ENCODE results near the gene RRAGD. TPM values are rescaled to one million over a fixed set of nuclear protein-coding genes. Genes with fewer than 3 reads are reported as not detected.

The RRAGD gene
- total RNA-seq, 1 donor from 2014 or later, result 9.8 TPM

DNA sequence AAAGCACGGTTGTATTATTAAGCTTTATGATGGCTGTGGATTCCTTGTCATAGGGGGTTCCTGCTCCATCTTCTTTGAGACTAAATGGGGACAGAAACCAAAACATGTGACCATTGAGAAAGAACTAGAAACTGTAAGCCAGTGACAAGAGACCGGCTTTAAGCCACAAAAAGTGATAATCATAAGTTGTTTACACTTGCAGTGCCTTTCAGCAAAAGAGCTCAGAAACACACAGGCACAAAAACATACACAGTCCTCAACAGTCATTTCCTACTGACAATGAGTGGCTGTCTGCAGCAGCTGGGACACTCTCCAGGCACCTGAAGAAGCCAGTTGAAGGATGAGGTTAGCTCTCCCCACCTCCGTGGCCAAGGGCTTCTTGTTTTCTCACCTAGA lies 39.6 kb downstream of the RRAGD start:
- H3K27ac Mint-ChIP-seq (ENCODE audit: unreplicated experiment), result no peak overlapping the region
- TF ChIP-seq, protein P1, sequence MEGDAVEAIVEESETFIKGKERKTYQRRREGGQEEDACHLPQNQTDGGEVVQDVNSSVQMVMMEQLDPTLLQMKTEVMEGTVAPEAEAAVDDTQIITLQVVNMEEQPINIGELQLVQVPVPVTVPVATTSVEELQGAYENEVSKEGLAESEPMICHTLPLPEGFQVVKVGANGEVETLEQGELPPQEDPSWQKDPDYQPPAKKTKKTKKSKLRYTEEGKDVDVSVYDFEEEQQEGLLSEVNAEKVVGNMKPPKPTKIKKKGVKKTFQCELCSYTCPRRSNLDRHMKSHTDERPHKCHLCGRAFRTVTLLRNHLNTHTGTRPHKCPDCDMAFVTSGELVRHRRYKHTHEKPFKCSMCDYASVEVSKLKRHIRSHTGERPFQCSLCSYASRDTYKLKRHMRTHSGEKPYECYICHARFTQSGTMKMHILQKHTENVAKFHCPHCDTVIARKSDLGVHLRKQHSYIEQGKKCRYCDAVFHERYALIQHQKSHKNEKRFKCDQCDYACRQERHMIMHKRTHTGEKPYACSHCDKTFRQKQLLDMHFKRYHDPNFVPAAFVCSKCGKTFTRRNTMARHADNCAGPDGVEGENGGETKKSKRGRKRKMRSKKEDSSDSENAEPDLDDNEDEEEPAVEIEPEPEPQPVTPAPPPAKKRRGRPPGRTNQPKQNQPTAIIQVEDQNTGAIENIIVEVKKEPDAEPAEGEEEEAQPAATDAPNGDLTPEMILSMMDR (IDR thresholded peaks at IDR 0.05; ENCODE audit: unreplicated experiment), result no peak
- H3K4me3 Mint-ChIP-seq (ENCODE audit: unreplicated experiment), result no peak overlapping the region
- H3K27me3 Mint-ChIP-seq (ENCODE audit: unreplicated experiment), result no peaks in the 10 kb centered on the region
- peaks cover 10% of the 10 kb centered on the region for H3K4me1 Mint-ChIP-seq (ENCODE audit: unreplicated experiment)
- H3K9me3 Mint-ChIP-seq (ENCODE audit: unreplicated experiment), result no peaks in the 10 kb centered on the region
- H3K36me3 Mint-ChIP-seq (ENCODE audit: low read depth, unreplicated experiment), result no peaks in the 10 kb centered on the region
- no peak for DNase-seq (ENCODE audit: low spot score)

DNA sequence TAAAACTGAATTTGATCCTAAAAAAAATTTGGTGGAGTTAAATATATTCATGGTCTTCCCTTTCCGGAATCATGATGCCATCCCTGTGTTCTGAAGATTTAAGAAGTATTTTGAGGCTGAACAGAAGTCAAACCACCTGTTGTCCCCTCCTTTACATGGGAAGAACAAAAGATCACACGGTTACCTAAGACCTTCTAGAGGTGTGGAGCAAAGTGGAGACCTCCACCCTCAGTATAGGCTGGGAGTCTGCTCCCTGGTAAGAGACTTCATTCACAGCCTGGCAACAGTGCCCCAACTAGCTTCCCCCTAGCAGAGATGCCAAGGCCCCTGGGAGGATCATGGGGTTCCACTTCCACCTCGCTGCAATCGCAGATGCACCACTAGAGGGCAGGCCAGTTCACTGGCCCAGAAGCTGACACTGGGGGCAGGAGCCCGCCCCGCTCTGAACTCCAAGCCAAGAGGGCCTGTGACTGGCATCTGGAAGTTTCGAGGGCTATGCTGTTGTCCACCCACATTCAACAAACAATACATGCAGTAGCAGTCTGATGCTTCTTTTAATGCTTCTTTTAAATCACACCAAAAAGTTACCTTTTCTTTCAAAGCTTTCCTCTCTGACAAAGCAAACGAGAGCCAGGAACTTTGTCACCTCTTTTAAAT lies 40.1 kb downstream of the RRAGD start:
- Mint-ChIP-seq H3K27ac (ENCODE audit: unreplicated experiment) (no peak overlapping the region), H3K4me3 (ENCODE audit: unreplicated experiment) (no peak overlapping the region), H3K4me1 (ENCODE audit: unreplicated experiment) (peaks cover 10% of the 10 kb centered on the region), H3K9me3 (ENCODE audit: unreplicated experiment) (no peaks in the 10 kb centered on the region), H3K36me3 (ENCODE audit: low read depth, unreplicated experiment) (no peaks in the 10 kb centered on the region), H3K27me3 (ENCODE audit: unreplicated experiment) (no peaks in the 10 kb centered on the region)
- peak; percentile 85 for DNase-seq (ENCODE audit: low spot score)
- TF ChIP-seq, protein P1 (IDR thresholded peaks at IDR 0.05; ENCODE audit: unreplicated experiment), result peak; percentile 84

DNA sequence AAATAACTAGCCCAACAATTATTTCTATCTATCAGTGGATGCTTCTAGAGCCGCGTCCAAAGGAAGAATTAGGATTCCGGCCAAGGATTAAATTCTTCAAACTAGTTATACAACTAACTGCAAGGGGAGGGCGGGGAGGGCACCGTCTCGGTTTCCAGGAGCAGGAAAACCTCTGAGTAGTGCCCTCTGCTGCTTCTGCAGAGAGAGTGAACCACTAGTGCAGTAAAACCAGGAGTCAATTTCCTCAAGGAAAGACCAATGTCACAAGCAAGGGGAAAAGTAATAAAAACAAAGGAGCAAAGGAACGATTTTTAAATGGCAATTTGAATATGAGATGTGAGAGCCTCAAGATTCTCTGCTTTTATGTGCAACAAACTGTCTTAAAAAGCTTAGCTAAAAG lies 43.1 kb downstream of the RRAGD start:
- Mint-ChIP-seq H3K9me3 (ENCODE audit: unreplicated experiment) (no peaks in the 10 kb centered on the region), H3K27me3 (ENCODE audit: unreplicated experiment) (no peaks in the 10 kb centered on the region), H3K36me3 (ENCODE audit: low read depth, unreplicated experiment) (no peaks in the 10 kb centered on the region), H3K4me1 (ENCODE audit: unreplicated experiment) (peaks cover 14% of the 10 kb centered on the region), H3K4me3 (ENCODE audit: unreplicated experiment) (no peak overlapping the region), H3K27ac (ENCODE audit: unreplicated experiment) (no peak overlapping the region)
- TF ChIP-seq, protein P1 (IDR thresholded peaks at IDR 0.05; ENCODE audit: unreplicated experiment), result no peak
- DNase-seq (ENCODE audit: low spot score), result peak; percentile 26

DNA sequence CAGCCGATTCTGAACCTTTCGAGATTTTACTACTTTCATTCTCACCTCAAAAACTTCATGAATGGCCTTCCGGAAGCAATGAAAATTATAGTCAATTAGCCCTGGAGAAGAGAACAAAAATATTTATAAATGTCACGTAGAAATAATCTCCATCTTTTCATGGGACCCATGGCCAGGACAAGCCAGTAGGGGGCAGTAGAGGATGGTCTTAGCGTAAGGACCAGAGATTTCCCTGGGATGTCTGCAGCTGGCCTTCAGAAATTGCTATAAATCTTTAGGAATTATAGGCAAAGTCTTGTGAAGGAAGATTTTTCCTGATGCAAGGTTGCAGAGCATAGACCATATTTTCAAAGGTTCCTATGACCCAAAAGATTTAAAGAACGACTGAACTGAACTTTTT lies 44.0 kb downstream of the RRAGD start:
- no peaks in the 10 kb centered on the region for H3K36me3 Mint-ChIP-seq (ENCODE audit: low read depth, unreplicated experiment)
- no peaks in the 10 kb centered on the region for H3K9me3 Mint-ChIP-seq (ENCODE audit: unreplicated experiment)
- H3K4me3 Mint-ChIP-seq (ENCODE audit: unreplicated experiment), result no peak overlapping the region
- peak; percentile 70 for DNase-seq (ENCODE audit: low spot score)
- H3K4me1 Mint-ChIP-seq (ENCODE audit: unreplicated experiment), result peaks cover 15% of the 10 kb centered on the region
- H3K27me3 Mint-ChIP-seq (ENCODE audit: unreplicated experiment), result no peaks in the 10 kb centered on the region
- TF ChIP-seq, protein P1 (IDR thresholded peaks at IDR 0.05; ENCODE audit: unreplicated experiment), result peak; percentile 83
- no peak overlapping the region for H3K27ac Mint-ChIP-seq (ENCODE audit: unreplicated experiment)

DNA sequence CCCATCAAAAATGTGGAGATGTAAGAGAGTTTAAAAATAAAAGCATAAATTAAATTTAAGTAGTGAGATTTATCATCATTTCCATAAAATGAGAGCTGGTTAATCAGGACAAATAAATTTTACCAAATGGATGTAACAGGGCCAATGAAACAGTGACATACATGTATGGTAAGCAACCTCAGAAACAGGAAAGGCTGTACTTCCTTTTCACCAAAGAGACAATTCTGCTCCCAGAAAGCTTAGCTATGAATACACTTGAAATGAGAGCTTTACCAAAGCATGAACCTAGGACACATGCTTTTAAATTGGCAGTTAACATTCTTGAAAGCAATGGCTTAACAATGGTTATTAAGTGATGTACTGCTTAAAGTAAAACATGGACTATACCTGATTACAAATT lies 47.5 kb downstream of the RRAGD start:
- Mint-ChIP-seq H3K4me3 (ENCODE audit: unreplicated experiment) (no peak overlapping the region), H3K9me3 (ENCODE audit: unreplicated experiment) (no peaks in the 10 kb centered on the region), H3K4me1 (ENCODE audit: unreplicated experiment) (peaks cover 15% of the 10 kb centered on the region), H3K27ac (ENCODE audit: unreplicated experiment) (no peak overlapping the region), H3K36me3 (ENCODE audit: low read depth, unreplicated experiment) (no peaks in the 10 kb centered on the region), H3K27me3 (ENCODE audit: unreplicated experiment) (no peaks in the 10 kb centered on the region)
- TF ChIP-seq, protein P1 (IDR thresholded peaks at IDR 0.05; ENCODE audit: unreplicated experiment), result no peak
- no peak for DNase-seq (ENCODE audit: low spot score)

Data from endothelial cell (in vitro differentiated cells).